PC-3 (cell line): ENCODE measurements around the gene DGKB. TPM values are rescaled to one million over a fixed set of nuclear protein-coding genes. Genes with fewer than 3 reads are reported as not detected.

Source experiments
- ATAC-seq: fragments of 200-7000 bp; cut with Tn5 transposase; 2 replicates; pipeline ENCODE4 v1.9.1; 2020; ENCODE audit warnings: mild to moderate bottlenecking, moderate library complexity
- BruUV-seq: library from RNA; stranded (reverse); fragments of 400-500 nt; replicated peaks from 2 replicates; lab custom pipeline; 2021; lab: Mats Ljungman, UMichigan
- CTCF ChIA-PET: fragments of 300-600 bp; sonication (Branson Sonifier 250); formaldehyde crosslinking; loops from one replicate; lab custom pipeline; 2022; ENCODE audit warnings: antibody characterized with exemption; lab: Charles Lee
- POLR2A ChIA-PET: fragments of 300-600 bp; sonication (Branson Sonifier 250); formaldehyde crosslinking; loops from one replicate; lab custom pipeline; 2022; ENCODE audit warnings: antibody characterized with exemption; ENCODE audit not compliant: unreplicated experiment; lab: Charles Lee
- DNase-seq: peaks from one replicate; pipeline ENCODE4 v3.0.0-alpha.2; 2015
- H2AFZ ChIP-seq: fragments of 300-600 bp; sonication (generic); 2 replicates; pipeline ENCODE4 v1.6.0; 2016; ENCODE audit warnings: antibody characterized with exemption, low read length
- H3F3A ChIP-seq: fragments of 300-600 bp; sonication (generic); one replicate; pipeline ENCODE4 v1.6.0; 2017; ENCODE audit warnings: antibody characterized with exemption, low read length, control low read depth, mild to moderate bottlenecking; ENCODE audit not compliant: unreplicated experiment
- H3K27ac ChIP-seq: fragments of 300-600 bp; sonication (generic); 2 replicates; pipeline ENCODE4 v1.5.1; 2016; ENCODE audit warnings: mild to moderate bottlenecking, low read length
- H3K27me3 ChIP-seq: fragments of 300-600 bp; sonication (generic); 2 replicates; pipeline ENCODE4 v1.6.1; 2016; ENCODE audit warnings: low read length, mixed read lengths
- H3K36me3 ChIP-seq: fragments of 300-600 bp; sonication (generic); 2 replicates; pipeline ENCODE4 v1.6.1; 2016; ENCODE audit warnings: low read depth, mixed run types, low read length, mixed read lengths
- H3K4me1 ChIP-seq: fragments of 300-600 bp; sonication (generic); 2 replicates; pipeline ENCODE4 v1.5.1; 2016; ENCODE audit warnings: low read length; ENCODE audit not compliant: insufficient read depth
- H3K4me2 ChIP-seq: fragments of 300-600 bp; sonication (generic); 2 replicates; pipeline ENCODE4 v1.6.0; 2016; ENCODE audit warnings: low read length
- H3K4me3 ChIP-seq: fragments of 300-600 bp; sonication (generic); 2 replicates; pipeline ENCODE4 v1.5.1; 2016; ENCODE audit warnings: mild to moderate bottlenecking, low read length, mixed read lengths
- H3K79me2 ChIP-seq: fragments of 300-600 bp; sonication (generic); 2 replicates; pipeline ENCODE4 v1.6.1; 2017; ENCODE audit warnings: low read length, mixed read lengths
- H3K9ac ChIP-seq: fragments of 300-600 bp; sonication (generic); 2 replicates; pipeline ENCODE4 v1.6.0; 2016; ENCODE audit warnings: mild to moderate bottlenecking, low read length
- H3K9me2 ChIP-seq: fragments of 300-600 bp; sonication (generic); replicated peaks from 2 replicates; pipeline ENCODE4 v1.6.1; 2016; ENCODE audit warnings: mixed run types, low read length, mixed read lengths
- H3K9me3 ChIP-seq: fragments of 300-600 bp; sonication (generic); 2 replicates; pipeline ENCODE4 v1.6.1; 2016; ENCODE audit warnings: low read length, mixed read lengths
- H4K20me1 ChIP-seq: fragments of 300-600 bp; sonication (generic); 2 replicates; pipeline ENCODE4 v1.6.1; 2016; ENCODE audit warnings: low read length, mixed read lengths
- EZH2 ChIP-seq: fragments of 300-600 bp; sonication (generic); IDR thresholded peaks from one replicate; pipeline ENCODE4 v1.6.1; 2017; ENCODE audit warnings: antibody characterized with exemption, mild to moderate bottlenecking, low read length; ENCODE audit not compliant: unreplicated experiment
- EZH2phosphoT487 ChIP-seq: fragments of 300-600 bp; sonication (generic); IDR thresholded peaks from 2 replicates; pipeline ENCODE4 v1.6.1; 2018; ENCODE audit warnings: mild to moderate bottlenecking, antibody characterized with exemption, low read length, borderline replicate concordance
- intact Hi-C: fragments of 100-400 bp; cut with micrococcal nuclease; formaldehyde crosslinking; loops from 2 replicates; pipeline ENCODE4 v1.9.0; 2023
- total RNA-seq: library from RNA; depleted of rRNA; stranded (reverse); fragments of >200 nt; gene quantifications from 2 replicates; pipeline ENCODE4 v1.2.3, GENCODE V29; 2014
- TF ChIP-seq, protein P1 (sequence below): fragments of 300-600 bp; sonication (generic); conservative IDR thresholded peaks from 2 replicates; pipeline ENCODE4 v1.5.1; 2017; ENCODE audit warnings: antibody characterized with exemption, low read depth, mild to moderate bottlenecking, low read length

DGKB gene
- total RNA-seq, 1 experiment from 2014 or later: 0.15 TPM

DNA sequence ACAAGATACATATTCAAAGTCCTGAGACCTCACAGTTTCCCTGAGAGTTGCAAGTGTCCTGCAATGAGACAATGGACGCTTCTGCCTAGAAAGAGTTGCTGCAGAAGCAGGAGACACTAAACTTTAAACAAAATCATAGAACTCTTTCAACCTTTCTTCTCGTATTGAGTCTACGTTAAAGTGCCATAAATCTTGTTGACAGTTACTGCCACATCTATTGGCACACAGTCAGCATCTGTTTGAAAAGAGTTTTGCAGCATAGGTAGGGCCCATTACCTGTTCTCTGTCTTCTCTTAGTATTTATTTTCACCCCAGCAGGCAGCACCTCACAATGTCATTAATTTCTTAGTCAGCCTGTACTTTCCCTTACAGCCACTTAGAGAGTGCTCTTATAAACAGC, 577.8 kb downstream of the DGKB start:
- Histone ChIP-seq H3K9me2 (no peaks in the 10 kb centered on the region), H3K9ac (no peak overlapping the region), H3K79me2 (no peaks in the 10 kb centered on the region), H3K9me3 (no peaks in the 10 kb centered on the region), H3K4me3 (no peak overlapping the region), H4K20me1 (no peaks in the 10 kb centered on the region), H3K27ac (no peak overlapping the region), H3K4me1 (no peaks in the 10 kb centered on the region), H3K27me3 (no peaks in the 10 kb centered on the region), H3K36me3 (no peaks in the 10 kb centered on the region), H3K4me2 (no peak overlapping the region), H2AFZ (no peak overlapping the region), H3F3A (no peaks in the 10 kb centered on the region)
- CTCF ChIA-PET: no interaction called here
- POLR2A ChIA-PET: no interaction called here
- intact Hi-C loops: no loop called here
- ATAC-seq (no peak), DNase-seq (no peak)
- no TSS peak for BruUV-seq
- TF ChIP-seq EZH2: no peak
- TF ChIP-seq EZH2phosphoT487: no peak
- TF ChIP-seq, protein P1, sequence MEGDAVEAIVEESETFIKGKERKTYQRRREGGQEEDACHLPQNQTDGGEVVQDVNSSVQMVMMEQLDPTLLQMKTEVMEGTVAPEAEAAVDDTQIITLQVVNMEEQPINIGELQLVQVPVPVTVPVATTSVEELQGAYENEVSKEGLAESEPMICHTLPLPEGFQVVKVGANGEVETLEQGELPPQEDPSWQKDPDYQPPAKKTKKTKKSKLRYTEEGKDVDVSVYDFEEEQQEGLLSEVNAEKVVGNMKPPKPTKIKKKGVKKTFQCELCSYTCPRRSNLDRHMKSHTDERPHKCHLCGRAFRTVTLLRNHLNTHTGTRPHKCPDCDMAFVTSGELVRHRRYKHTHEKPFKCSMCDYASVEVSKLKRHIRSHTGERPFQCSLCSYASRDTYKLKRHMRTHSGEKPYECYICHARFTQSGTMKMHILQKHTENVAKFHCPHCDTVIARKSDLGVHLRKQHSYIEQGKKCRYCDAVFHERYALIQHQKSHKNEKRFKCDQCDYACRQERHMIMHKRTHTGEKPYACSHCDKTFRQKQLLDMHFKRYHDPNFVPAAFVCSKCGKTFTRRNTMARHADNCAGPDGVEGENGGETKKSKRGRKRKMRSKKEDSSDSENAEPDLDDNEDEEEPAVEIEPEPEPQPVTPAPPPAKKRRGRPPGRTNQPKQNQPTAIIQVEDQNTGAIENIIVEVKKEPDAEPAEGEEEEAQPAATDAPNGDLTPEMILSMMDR: no peak

DNA sequence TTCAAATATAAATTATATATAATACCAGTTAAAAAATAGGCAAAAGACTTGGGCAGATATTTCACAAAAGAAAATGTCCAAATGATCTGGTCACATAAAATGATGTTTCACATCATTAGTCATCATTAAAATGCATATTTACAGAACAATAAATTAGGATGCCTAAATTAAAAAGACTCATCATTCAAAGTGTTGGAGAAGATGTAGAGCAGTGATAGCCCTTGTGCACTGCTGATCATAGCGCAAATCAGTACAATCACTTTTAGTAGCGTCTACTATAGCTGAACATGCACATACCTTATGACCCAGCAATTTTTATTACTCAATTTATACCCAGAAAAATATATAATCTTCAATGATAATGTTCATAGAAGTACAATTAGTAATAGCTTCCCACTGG, 579.8 kb downstream of the DGKB start:
- DNase-seq (no peak), ATAC-seq (no peak)
- no peaks in the 10 kb centered on the region for H4K20me1 ChIP-seq
- H3K9ac ChIP-seq: no peak overlapping the region
- H3K9me3 ChIP-seq: no peaks in the 10 kb centered on the region
- CTCF ChIA-PET: interaction anchor here (0.6 kb wide), 1 partner anchor 1067 kb away, joined by 3 read pairs; no protein-coding TSS in a partner anchor
- H3K9me2 ChIP-seq: no peaks in the 10 kb centered on the region
- no peaks in the 10 kb centered on the region for H3K27me3 ChIP-seq
- H3K36me3 ChIP-seq: no peaks in the 10 kb centered on the region
- H3K4me1 ChIP-seq: no peaks in the 10 kb centered on the region
- H3K4me3 ChIP-seq: no peak overlapping the region
- no TSS peak for BruUV-seq
- H3K4me2 ChIP-seq: no peak overlapping the region
- no peaks in the 10 kb centered on the region for H3K79me2 ChIP-seq
- no peak overlapping the region for H2AFZ ChIP-seq
- intact Hi-C loops: no loop called here
- no peaks in the 10 kb centered on the region for H3F3A ChIP-seq
- TF ChIP-seq EZH2 (no peak), EZH2phosphoT487 (no peak)
- TF ChIP-seq, protein P1: no peak
- H3K27ac ChIP-seq: no peak overlapping the region
- POLR2A ChIA-PET: no interaction called here

DNA sequence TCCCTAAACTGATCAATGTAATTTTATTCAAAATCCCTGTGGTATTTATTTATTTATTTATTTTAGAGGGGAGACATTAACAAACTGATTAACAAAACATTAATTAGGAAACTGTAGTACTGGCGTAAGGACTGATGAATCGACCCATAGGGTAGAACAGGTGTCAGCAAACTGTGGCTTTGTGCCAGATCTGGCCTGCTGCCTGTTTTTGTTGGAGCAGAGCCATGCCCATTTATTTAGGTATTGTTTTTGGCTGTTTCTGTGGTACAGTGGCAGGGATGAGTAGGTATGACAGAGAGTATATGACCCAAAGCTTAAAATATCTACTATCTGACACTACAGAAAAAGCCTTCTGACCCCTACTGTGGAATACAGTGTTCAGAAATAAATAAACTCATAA, 580.6 kb downstream of the DGKB start:
- DNase-seq: peak; percentile 21
- H3K9me2 ChIP-seq: no peaks in the 10 kb centered on the region
- no peaks in the 10 kb centered on the region for H3K9me3 ChIP-seq
- H4K20me1 ChIP-seq: no peaks in the 10 kb centered on the region
- intact Hi-C loops: no loop called here
- ATAC-seq: no peak
- no TSS peak for BruUV-seq
- no peak overlapping the region for H2AFZ ChIP-seq
- no peaks in the 10 kb centered on the region for H3K27me3 ChIP-seq
- H3K9ac ChIP-seq: no peak overlapping the region
- H3F3A ChIP-seq: no peaks in the 10 kb centered on the region
- no peak overlapping the region for H3K4me3 ChIP-seq
- no peak overlapping the region for H3K27ac ChIP-seq
- H3K4me2 ChIP-seq: no peak overlapping the region
- CTCF ChIA-PET: interaction anchor here (0.6 kb wide), 1 partner anchor 1067 kb away, joined by 3 read pairs; no protein-coding TSS in a partner anchor
- no peaks in the 10 kb centered on the region for H3K36me3 ChIP-seq
- H3K79me2 ChIP-seq: no peaks in the 10 kb centered on the region
- TF ChIP-seq, protein P1: no peak
- no peak for TF ChIP-seq EZH2phosphoT487
- no peak for TF ChIP-seq EZH2
- POLR2A ChIA-PET: no interaction called here
- no peaks in the 10 kb centered on the region for H3K4me1 ChIP-seq
